Mesenchymal stem cell (in vitro differentiated cells and primary cell): Measurements from ENCODE around the gene CPT1A.

Experiments
- DNase-seq: peaks from one replicate; pipeline ENCODE4 v3.0.0-alpha.2; 2013
- H2AFZ ChIP-seq: one replicate; pipeline ENCODE4 v1.6.1; 2013; ENCODE audit warnings: low read depth, mild to moderate bottlenecking, control low read depth, inconsistent platforms, low read length, moderate library complexity
- H2AK5ac ChIP-seq: 2 replicates; pipeline ENCODE4 v1.6.1; 2013; ENCODE audit warnings: low read length, moderate library complexity, mild to moderate bottlenecking, inconsistent platforms; ENCODE audit not compliant: severe bottlenecking
- H2BK120ac ChIP-seq: one replicate; pipeline ENCODE4 v1.6.1; 2013; ENCODE audit warnings: low read depth, mild to moderate bottlenecking, inconsistent platforms, low read length, moderate library complexity
- H2BK12ac ChIP-seq, 2 experiments: one replicate each; pipeline ENCODE4 v1.6.1; 2013; ENCODE audit warnings: inconsistent platforms in 2 of 2, low read length in 2 of 2, mild to moderate bottlenecking in 2 of 2, moderate library complexity in 2 of 2, control low read depth in 1 of 2
- H2BK15ac ChIP-seq: one replicate; pipeline ENCODE4 v1.6.1; 2013; ENCODE audit warnings: mild to moderate bottlenecking, low read depth, inconsistent platforms; ENCODE audit not compliant: poor library complexity, severe bottlenecking
- H2BK5ac ChIP-seq: 2 replicates; pipeline ENCODE4 v1.6.1; 2013; ENCODE audit warnings: low read depth, mild to moderate bottlenecking, low read length, control low read depth, inconsistent platforms; ENCODE audit not compliant: poor library complexity, severe bottlenecking
- H3K14ac ChIP-seq, 2 experiments: one replicate each; pipeline ENCODE4 v1.6.1; 2013; ENCODE audit warnings: inconsistent platforms in 2 of 2, low read length in 2 of 2, control low read depth in 1 of 2, mild to moderate bottlenecking in 1 of 2, moderate library complexity in 1 of 2
- H3K18ac ChIP-seq, 2 experiments: one replicate each; pipeline ENCODE4 v1.6.1; 2013; ENCODE audit warnings: inconsistent platforms in 2 of 2, low read length in 2 of 2, control low read depth in 1 of 2, low read depth in 1 of 2, mild to moderate bottlenecking in 1 of 2
- H3K23ac ChIP-seq, 2 experiments: one replicate each; pipeline ENCODE4 v1.6.1; 2013; ENCODE audit warnings: inconsistent platforms in 2 of 2, low read length in 2 of 2, mild to moderate bottlenecking in 2 of 2, moderate library complexity in 2 of 2, control low read depth in 1 of 2
- H3K27ac ChIP-seq: 2 replicates; pipeline ENCODE4 v1.5.1; 2013; ENCODE audit warnings: mild to moderate bottlenecking, moderate library complexity, low read length, control low read depth, inconsistent platforms; ENCODE audit not compliant: poor library complexity, severe bottlenecking
- H3K27me3 ChIP-seq, 2 experiments: 2 replicates each; pipeline versions ENCODE4 v1.6.1 to v1.7.0; 2013; ENCODE audit warnings: low read length in 2 of 2, mild to moderate bottlenecking in 2 of 2, moderate library complexity in 2 of 2, control low read depth in 1 of 2, inconsistent platforms in 1 of 2; ENCODE audit not compliant: control insufficient read depth in 1 of 2, insufficient read depth in 1 of 2
- H3K36me3 ChIP-seq, 2 experiments: 2 replicates each; pipeline versions ENCODE4 v1.6.1 to v1.7.0; 2013; ENCODE audit warnings: low read length in 2 of 2, control low read depth in 1 of 2, inconsistent platforms in 1 of 2, low read depth in 1 of 2, mild to moderate bottlenecking in 1 of 2; ENCODE audit not compliant: insufficient read depth in 2 of 2, control insufficient read depth in 1 of 2
- H3K4ac ChIP-seq, 2 experiments: one replicate each; pipeline ENCODE4 v1.6.1; 2013; ENCODE audit warnings: inconsistent platforms in 2 of 2, low read length in 2 of 2, mild to moderate bottlenecking in 2 of 2, moderate library complexity in 2 of 2, control low read depth in 1 of 2, low read depth in 1 of 2
- H3K4me1 ChIP-seq: 2 replicates; pipeline ENCODE4 v1.6.1; 2013; ENCODE audit warnings: low read depth, low read length, control low read depth; ENCODE audit not compliant: control insufficient read depth, insufficient read depth
- H3K4me2 ChIP-seq: 2 replicates; pipeline ENCODE4 v1.6.1; 2013; ENCODE audit warnings: low read length, mild to moderate bottlenecking, inconsistent platforms; ENCODE audit not compliant: poor library complexity, severe bottlenecking
- H3K4me3 ChIP-seq, 2 experiments: 2 replicates each; pipeline versions ENCODE4 v1.5.1 to v1.7.0; 2013; ENCODE audit warnings: low read length in 2 of 2, mild to moderate bottlenecking in 2 of 2, control low read depth in 1 of 2, low read depth in 1 of 2; ENCODE audit not compliant: insufficient read depth in 1 of 2
- H3K79me1 ChIP-seq: replicated peaks from 2 replicates; pipeline ENCODE4 v1.6.1; 2013; ENCODE audit warnings: mild to moderate bottlenecking, control low read depth, low read length, inconsistent platforms; ENCODE audit not compliant: poor library complexity, severe bottlenecking
- H3K9ac ChIP-seq: 2 replicates; pipeline ENCODE4 v1.7.0; 2013; ENCODE audit warnings: mild to moderate bottlenecking, low read length, moderate library complexity
- H3K9me3 ChIP-seq: 2 replicates; pipeline ENCODE4 v1.7.0; 2013; ENCODE audit warnings: mild to moderate bottlenecking, low read length; ENCODE audit not compliant: control insufficient read depth
- H4K8ac ChIP-seq: one replicate; pipeline ENCODE4 v1.6.1; 2013; ENCODE audit warnings: inconsistent platforms, mild to moderate bottlenecking, low read length, moderate library complexity
- H4K91ac ChIP-seq: one replicate; pipeline ENCODE4 v1.6.1; 2013; ENCODE audit warnings: mild to moderate bottlenecking, low read length, inconsistent platforms
- WGBS: methylation state at CpG from one replicate; pipeline ENCODE4 v1.1.7; 2013; ENCODE audit warnings: mixed read lengths; 5-methylcytosine and 5-hydroxymethylcytosine counted together

Gene CPT1A

DNA sequence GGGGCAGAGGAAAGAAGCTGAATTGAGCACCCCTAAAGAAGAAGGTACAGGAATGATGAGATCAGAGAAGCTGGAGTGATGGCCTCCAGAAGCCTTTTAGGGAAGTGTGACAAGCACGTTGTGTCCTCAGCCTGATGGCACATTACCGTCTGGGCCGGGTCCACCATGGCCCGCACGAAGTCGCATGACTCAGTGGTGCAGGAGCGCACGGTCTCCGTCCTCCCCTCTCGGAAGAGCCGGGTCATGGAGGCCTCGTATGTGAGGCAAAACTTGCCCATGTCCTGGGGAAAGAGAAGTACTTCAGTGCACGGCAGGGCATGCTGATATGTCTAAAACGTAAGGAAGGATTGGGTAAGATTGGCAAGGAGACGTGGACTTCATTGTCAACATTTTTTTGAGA, 79.2 kb downstream of the CPT1A start:
- Histone ChIP-seq H3K36me3 (peaks cover 44 to 73% of the 10 kb centered on the region in 2 experiments), H4K8ac (no peak overlapping the region), H3K27me3 (no peaks in the 10 kb centered on the region), H2BK12ac (no peak overlapping the region), H2BK15ac (no peak overlapping the region), H3K27ac (no peak overlapping the region), H2AK5ac (no peak overlapping the region), H3K79me1 (no peaks in the 10 kb centered on the region), H3K9me3 (no peaks in the 10 kb centered on the region), H2AFZ (no peak overlapping the region), H2BK120ac (no peak overlapping the region), H4K91ac (no peak overlapping the region), H3K4me1 (peaks cover 14% of the 10 kb centered on the region), H2BK5ac (no peak overlapping the region), H3K14ac (no peak overlapping the region), H3K9ac (no peak overlapping the region), H3K23ac (no peak overlapping the region), H3K4me3 (no peak overlapping the region), H3K4me2 (no peak overlapping the region), H3K4ac (no peak overlapping the region), H3K18ac (no peak overlapping the region)
- WGBS, result 98% methylated on average over 14 of the region's 15 CpGs
- no peak for DNase-seq

DNA sequence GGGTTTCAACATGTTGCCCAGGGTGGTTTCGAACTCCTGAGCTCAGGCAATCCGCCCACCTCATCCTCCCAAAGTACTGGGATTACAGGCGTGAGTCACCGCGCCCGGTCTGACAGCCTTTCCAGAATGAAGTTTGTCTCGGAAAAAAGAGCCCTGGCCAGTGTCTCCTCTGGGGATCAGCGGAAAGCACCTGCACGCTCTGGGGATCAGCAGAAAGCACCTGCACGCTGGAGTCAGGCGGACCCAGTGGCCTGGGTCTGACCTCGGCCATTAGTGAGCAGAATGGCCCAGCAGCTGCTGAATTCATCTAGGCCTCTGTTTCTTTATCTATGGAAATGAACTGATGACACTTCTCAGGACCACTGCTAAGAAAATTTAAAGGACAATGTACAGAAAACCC, 79.9 kb downstream of the CPT1A start:
- 85% methylated on average over 12 of the region's 12 CpGs for WGBS
- H3K27ac ChIP-seq, result no peak overlapping the region
- H3K79me1 ChIP-seq, result no peaks in the 10 kb centered on the region
- H3K36me3 ChIP-seq, result peaks cover 47 to 73% of the 10 kb centered on the region in 2 experiments
- no peak overlapping the region for H3K23ac ChIP-seq
- no peak overlapping the region for H2BK120ac ChIP-seq
- H3K4me3 ChIP-seq, result no peak overlapping the region
- no peaks in the 10 kb centered on the region for H3K27me3 ChIP-seq
- no peak overlapping the region for H2BK5ac ChIP-seq
- no peak overlapping the region for H3K4ac ChIP-seq
- no peak overlapping the region for H2BK12ac ChIP-seq
- H4K91ac ChIP-seq, result no peak overlapping the region
- H3K4me2 ChIP-seq, result no peak overlapping the region
- H3K4me1 ChIP-seq, result peaks cover 14% of the 10 kb centered on the region
- H3K14ac ChIP-seq, result no peak overlapping the region
- no peak for DNase-seq
- H3K18ac ChIP-seq, result no peak overlapping the region
- no peak overlapping the region for H3K9ac ChIP-seq
- no peak overlapping the region for H2AFZ ChIP-seq
- H2BK15ac ChIP-seq, result no peak overlapping the region
- no peak overlapping the region for H4K8ac ChIP-seq
- no peak overlapping the region for H2AK5ac ChIP-seq
- no peaks in the 10 kb centered on the region for H3K9me3 ChIP-seq

GRCh38 chr11:68759991-68760390, 81.7 kb downstream of the CPT1A start:
- no peak overlapping the region for H2AFZ ChIP-seq
- no peak overlapping the region for H3K4me2 ChIP-seq
- H2BK12ac ChIP-seq, result no peak overlapping the region
- H3K4ac ChIP-seq, result no peak overlapping the region
- no peak overlapping the region for H2AK5ac ChIP-seq
- no peak overlapping the region for H4K8ac ChIP-seq
- H2BK15ac ChIP-seq, result no peak overlapping the region
- no peak overlapping the region for H3K4me3 ChIP-seq
- no peak overlapping the region for H3K14ac ChIP-seq
- H3K9me3 ChIP-seq, result no peaks in the 10 kb centered on the region
- H3K79me1 ChIP-seq, result no peaks in the 10 kb centered on the region
- no peak for DNase-seq
- H3K9ac ChIP-seq, result no peak overlapping the region
- H4K91ac ChIP-seq, result no peak overlapping the region
- H3K23ac ChIP-seq, result no peak overlapping the region
- H3K18ac ChIP-seq, result no peak overlapping the region
- H3K27me3 ChIP-seq, result no peaks in the 10 kb centered on the region
- H3K4me1 ChIP-seq, result peaks cover 14% of the 10 kb centered on the region
- peaks cover 56 to 78% of the 10 kb centered on the region in 2 experiments for H3K36me3 ChIP-seq
- WGBS, result 92% methylated on average over 14 of the region's 15 CpGs
- no peak overlapping the region for H2BK120ac ChIP-seq
- H3K27ac ChIP-seq, result no peak overlapping the region
- no peak overlapping the region for H2BK5ac ChIP-seq

DNA sequence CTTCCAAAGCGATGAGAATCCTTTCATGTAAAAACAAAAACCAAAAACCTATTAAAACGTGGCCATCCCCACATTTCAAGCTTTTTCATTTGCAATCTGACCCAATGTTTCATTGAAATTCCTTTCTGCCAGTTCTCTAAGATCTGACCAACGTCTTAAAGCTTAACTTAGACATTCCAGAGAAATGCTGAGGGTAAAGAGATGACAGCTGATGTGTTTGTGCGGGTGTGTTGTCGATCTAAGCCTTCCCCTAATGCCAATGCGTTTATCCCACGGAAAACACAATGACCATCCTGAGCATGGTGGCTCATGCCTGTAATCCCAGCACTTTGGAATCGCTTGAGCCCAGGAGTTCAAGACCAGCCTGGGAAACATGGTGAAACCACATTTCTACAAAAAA, 84.0 kb downstream of the CPT1A start:
- peaks cover 0 to 5% of the 10 kb centered on the region in 2 experiments for H3K27me3 ChIP-seq
- no peak overlapping the region for H3K9ac ChIP-seq
- H3K4ac ChIP-seq, result no peak overlapping the region
- H2BK120ac ChIP-seq, result no peak overlapping the region
- no peak overlapping the region for H2BK12ac ChIP-seq
- no peak overlapping the region for H3K23ac ChIP-seq
- H2AFZ ChIP-seq, result no peak overlapping the region
- H3K27ac ChIP-seq, result no peak overlapping the region
- no peak overlapping the region for H4K91ac ChIP-seq
- no peak overlapping the region for H2AK5ac ChIP-seq
- no peak overlapping the region for H3K4me2 ChIP-seq
- no peak overlapping the region for H3K14ac ChIP-seq
- no peaks in the 10 kb centered on the region for H3K79me1 ChIP-seq
- no peak overlapping the region for H3K18ac ChIP-seq
- H3K4me3 ChIP-seq, result no peak overlapping the region
- no peaks in the 10 kb centered on the region for H3K9me3 ChIP-seq
- no peaks in the 10 kb centered on the region for H3K4me1 ChIP-seq
- H4K8ac ChIP-seq, result no peak overlapping the region
- peaks cover 41 to 74% of the 10 kb centered on the region in 2 experiments for H3K36me3 ChIP-seq
- no peak overlapping the region for H2BK5ac ChIP-seq
- no peak overlapping the region for H2BK15ac ChIP-seq
- 89% methylated on average over 8 of the region's 8 CpGs for WGBS
- DNase-seq, result no peak
